HepG2 (cell line): Measurements from ENCODE around the gene ADGRD1. TPM values are rescaled to one million over a fixed set of nuclear protein-coding genes. Genes with fewer than 3 reads are reported as not detected.

Experiments
- ATAC-seq: fragments of 200-7000 bp; cut with Tn5 transposase; 3 replicates; pipeline ENCODE4 v1.9.1; 2020; ENCODE audit warnings: mild to moderate bottlenecking, moderate library complexity
- BruUV-seq: library from RNA; stranded (reverse); fragments of 400-500 nt; replicated peaks from 2 replicates; lab custom pipeline; 2021; lab: Mats Ljungman, UMichigan
- CTCF ChIA-PET: fragments of 300-600 bp; formaldehyde crosslinking; extraction: SDS; loops from one replicate; lab custom pipeline; 2021; ENCODE audit warnings: low total read pairs, inconsistent platforms, low intra/inter-chr PET ratio; lab: Yijun Ruan, JAX
- POLR2A ChIA-PET: fragments of 350-600 bp; sonication (Branson Sonifier 250); formaldehyde crosslinking; loops from one replicate; lab custom pipeline; 2020; ENCODE audit warnings: antibody characterized with exemption, inconsistent platforms; lab: Yijun Ruan, JAX
- DNase-seq: peaks from one replicate; pipeline ENCODE4 v3.0.0-alpha.2; 2015; ENCODE audit warnings: low spot score
- FAIRE-seq: peaks from 3 replicates; lab custom pipeline; 2011; peaks lifted over from hg19 to GRCh38; lab: Jason Lieb, UNC
- H2AFZ ChIP-seq: one replicate; pipeline ENCODE4 v1.6.1; 2011; ENCODE audit warnings: low read length, inconsistent platforms
- H3K27ac ChIP-seq: fragments of 300-600 bp; 3 replicates; pipeline ENCODE4 v1.8.0; 2011; ENCODE audit warnings: mixed run types, mild to moderate bottlenecking, mixed read lengths, low read length, inconsistent platforms; ENCODE audit not compliant: insufficient read depth; ENCODE audit errors: extremely low read length
- H3K27me3 ChIP-seq, 2 experiments: fragments of 200-600 bp in 1 of 2; 2 replicates in 1 of 2; 3 replicates in 1 of 2; pipeline versions ENCODE4 v1.6.0 to v1.8.0; 2011; ENCODE audit warnings: low read length in 2 of 2, mild to moderate bottlenecking in 2 of 2, moderate library complexity in 2 of 2, inconsistent platforms in 1 of 2; ENCODE audit not compliant: insufficient read depth in 2 of 2, control insufficient read depth in 1 of 2
- H3K36me3 ChIP-seq, 2 experiments: fragments of 200-600 bp in 1 of 2; replicated peaks in 1 of 2; 2 replicates in 1 of 2; 3 replicates in 1 of 2; pipeline versions ENCODE4 v1.5.1 to v1.8.0; 2011; ENCODE audit warnings: low read length in 2 of 2, inconsistent platforms in 1 of 2; ENCODE audit not compliant: insufficient read depth in 2 of 2, control insufficient read depth in 1 of 2
- H3K4me1 ChIP-seq: 2 replicates; pipeline ENCODE4 v1.5.1; 2012; ENCODE audit warnings: low read length, inconsistent platforms; ENCODE audit not compliant: insufficient read depth
- H3K4me2 ChIP-seq: 2 replicates; pipeline ENCODE4 v1.6.0; 2011; ENCODE audit warnings: low read depth, low read length, inconsistent platforms
- H3K4me3 ChIP-seq, 3 experiments: fragments of 200-600 bp in 1 of 3; sonication (generic), shearing (Covaris generic) in 1 of 3; replicated peaks in 1 of 3; 2 replicates each; pipeline ENCODE4 v1.5.1; 2011 to 2016; ENCODE audit warnings: low read length in 3 of 3, inconsistent platforms in 2 of 3, low read depth in 2 of 3, mild to moderate bottlenecking in 2 of 3, control low read depth in 1 of 3, mixed read lengths in 1 of 3; ENCODE audit not compliant: insufficient read depth in 1 of 3
- H3K79me2 ChIP-seq: one replicate; pipeline ENCODE4 v1.6.1; 2011; ENCODE audit warnings: low read length, inconsistent platforms; ENCODE audit not compliant: insufficient read depth
- H3K9ac ChIP-seq: 2 replicates; pipeline ENCODE4 v1.6.0; 2011; ENCODE audit warnings: mild to moderate bottlenecking, low read depth, low read length, inconsistent platforms; ENCODE audit not compliant: insufficient read depth
- H3K9me3 ChIP-seq: 2 replicates; pipeline ENCODE4 v1.5.1; 2012; ENCODE audit warnings: mild to moderate bottlenecking, low read length
- H4K20me1 ChIP-seq: 2 replicates; pipeline ENCODE4 v1.6.0; 2011; ENCODE audit warnings: inconsistent platforms, mild to moderate bottlenecking, low read length, moderate library complexity; ENCODE audit not compliant: insufficient read depth
- CREM ChIP-seq, 2 experiments: sonication (generic) in 1 of 2; formaldehyde crosslinking in 1 of 2; IDR thresholded peaks; 2 replicates each; pipeline versions ENCODE4 v1.4.0 to v1.6.1; 2016 to 2020; ENCODE audit warnings: antibody characterized with exemption in 1 of 2, mild to moderate bottlenecking in 1 of 2, missing genetic modification reagents in 1 of 2
- HNRNPUL1 ChIP-seq: fragments of 200-400 bp; formaldehyde crosslinking; IDR thresholded peaks from 2 replicates; pipeline ENCODE4 v1.6.1; 2017; ENCODE audit warnings: low read depth, mild to moderate bottlenecking, low read length, moderate library complexity
- NFATC3 ChIP-seq: sonication (generic); formaldehyde crosslinking; IDR thresholded peaks from 2 replicates; pipeline ENCODE4 v1.5.1; 2020; ENCODE audit warnings: mild to moderate bottlenecking, missing genetic modification reagents
- POGZ ChIP-seq: sonication (generic); formaldehyde crosslinking; IDR thresholded peaks from 2 replicates; pipeline ENCODE4 v1.4.0; 2020; ENCODE audit warnings: mild to moderate bottlenecking, missing genetic modification reagents
- PREB ChIP-seq: sonication (generic); formaldehyde crosslinking; IDR thresholded peaks from 2 replicates; pipeline ENCODE4 v1.4.0; 2020; ENCODE audit warnings: missing genetic modification reagents
- SIX4 ChIP-seq: sonication (generic); formaldehyde crosslinking; IDR thresholded peaks from 2 replicates; pipeline ENCODE4 v1.4.0; 2020; ENCODE audit warnings: missing genetic modification reagents
- YEATS2 ChIP-seq: sonication (generic); formaldehyde crosslinking; IDR thresholded peaks from 2 replicates; pipeline ENCODE4 v1.4.0; 2020; ENCODE audit warnings: missing genetic modification reagents, borderline replicate concordance
- ZFP91 ChIP-seq: sonication (generic); formaldehyde crosslinking; IDR thresholded peaks from 2 replicates; pipeline ENCODE4 v1.9.0; 2022; ENCODE audit warnings: missing genetic modification reagents, mild to moderate bottlenecking, borderline replicate concordance
- ZNF441 ChIP-seq: sonication (generic); formaldehyde crosslinking; IDR thresholded peaks from 2 replicates; pipeline ENCODE4 v1.7.0; 2021; ENCODE audit warnings: missing genetic modification reagents, borderline replicate concordance
- ZNF546 ChIP-seq: sonication (generic); formaldehyde crosslinking; conservative IDR thresholded peaks from 2 replicates; pipeline ENCODE4 v1.8.1; 2023; ENCODE audit warnings: mild to moderate bottlenecking, missing genetic modification reagents
- ZNF740 ChIP-seq: sonication (generic); formaldehyde crosslinking; IDR thresholded peaks from 2 replicates; pipeline ENCODE4 v1.4.0; 2020; ENCODE audit warnings: missing genetic modification reagents
- WGBS: methylation state at CpG from one replicate; pipeline ENCODE4 v1.1.6; 2017; ENCODE audit warnings: low lambda C conversion rate; 5-methylcytosine and 5-hydroxymethylcytosine counted together
- in situ Hi-C: cut with HindIII; loops from 2 replicates; pipeline ENCODE4 v1.10.0; 2017; ENCODE audit warnings: low pct_unique_long_range_greater_than_20kb; ENCODE audit not compliant: extremely low pct_ligation_motif_present
- intact Hi-C: fragments of 100-400 bp; cut with micrococcal nuclease; formaldehyde crosslinking; loops from one replicate; pipeline ENCODE4 v1.10.0; 2022; ENCODE audit not compliant: unreplicated experiment
- polyA plus RNA-seq, 8 experiments: library from polyadenylated mRNA; depleted of rRNA in 3 of 8; stranded (reverse) in 7 of 8; unstranded in 1 of 8; fragments of >200 nt; fragmentation: Illumina TruSeq in 4 of 8; extraction: Trizol in 4 of 8; gene quantifications; 2 replicates each; pipeline versions ENCODE4 v1.2.1 to v1.2.3, GENCODE V29; 2011 to 2016; ENCODE audit warnings: low read depth in 4 of 8, missing spikeins in 1 of 8, mixed read lengths in 1 of 8; ENCODE audit not compliant: insufficient read depth in 1 of 8
- total RNA-seq, 5 experiments: library from RNA; depleted of rRNA; stranded (reverse); fragments of >200 nt; fragmentation: Illumina TruSeq; extraction: Trizol; gene quantifications; 2 replicates each; pipeline ENCODE4 v1.2.3, GENCODE V29; 2016; ENCODE audit warnings: low read depth in 1 of 5

The ADGRD1 gene
- total and polyA plus RNA-seq, 2 of the 13 experiments (the other 11 are each of a cell fraction or from before 2014, with no cell fraction given), result 0.46 to 12.4 TPM

- DNase-seq (no peak), FAIRE-seq (no peak), ATAC-seq (no peak)
- TF ChIP-seq CREM (IDR thresholded peaks at IDR 0.05) (no peak), CREM (CRISPR knock-in tag; IDR thresholded peaks at IDR 0.05) (no peak), ZNF740 (CRISPR knock-in tag) (no peak), PREB (CRISPR knock-in tag) (no peak)
- H2AFZ ChIP-seq, result no peak overlapping the region
- ChIA-PET CTCF (no interaction called here), POLR2A (no interaction called here)
- no peak overlapping the region for H3K9ac ChIP-seq
- no peaks in the 10 kb centered on the region for H3K27me3 ChIP-seq
- intact Hi-C loops, result no loop called here
- no peaks in the 10 kb centered on the region for H3K79me2 ChIP-seq
- WGBS, result 93% methylated on average over 12 of the region's 16 CpGs
- H3K4me1 ChIP-seq, result peaks cover 11% of the 10 kb centered on the region; the same call in 1 of the 2 replicates
- H3K4me3 ChIP-seq, result no peak overlapping the region
- in situ Hi-C loops, result no loop called here
- no peaks in the 10 kb centered on the region for H4K20me1 ChIP-seq
- no peaks in the 10 kb centered on the region for H3K36me3 ChIP-seq
- no peak overlapping the region for H3K27ac ChIP-seq
- no peaks in the 10 kb centered on the region for H3K9me3 ChIP-seq
- H3K4me2 ChIP-seq, result no peak overlapping the region
- no TSS peak for BruUV-seq
Measured at GRCh38 chr12:131060011-131060703, 106.5 kb downstream of the ADGRD1 start.

GRCh38 chr12:131061041-131061806 lies 107.5 kb downstream of the ADGRD1 start:
- no peaks in the 10 kb centered on the region for H3K79me2 ChIP-seq
- TF ChIP-seq ZNF441 (no peak), ZFP91 (no peak), ZNF546 (CRISPR knock-in tag) (no peak), POGZ (no peak), YEATS2 (no peak), SIX4 (CRISPR knock-in tag) (no peak), HNRNPUL1 (no peak), NFATC3 (CRISPR knock-in tag) (no peak)

More at GRCh38 chr12:131061041-131061806, 107.5 kb downstream of the ADGRD1 start:
- in situ Hi-C loops, result no loop called here
- Histone ChIP-seq H3K4me3 (no peak overlapping the region), H3K36me3 (no peaks in the 10 kb centered on the region), H4K20me1 (no peaks in the 10 kb centered on the region), H3K9ac (no peak overlapping the region), H3K4me1 (peaks cover 11% of the 10 kb centered on the region; the same call in 1 of the 2 replicates), H3K27ac (no peak overlapping the region), H2AFZ (no peak overlapping the region), H3K4me2 (no peak overlapping the region), H3K9me3 (no peaks in the 10 kb centered on the region), H3K27me3 (no peaks in the 10 kb centered on the region)
- ChIA-PET POLR2A (no interaction called here), CTCF (no interaction called here)
- intact Hi-C loops, result no loop called here
- DNase-seq (no peak), FAIRE-seq (no peak), ATAC-seq (no peak)
- 85% methylated on average over 11 of the region's 13 CpGs for WGBS
- BruUV-seq, result no TSS peak
